T-helper 2 cell treated with Interferon-gamma antibody and Interleukin-4, amounts not matched to agents 100 ng/mL and 5 ng/mL, for 36 hours (primary cell): ENCODE data around the gene IMMP2L. TPM values are rescaled to one million over a fixed set of nuclear protein-coding genes. Genes with fewer than 3 reads are reported as not detected.

Source experiments
- intact Hi-C: fragments of 100-400 bp; cut with micrococcal nuclease; formaldehyde crosslinking; loops from one replicate; pipeline ENCODE4 v1.15.1; 2023
- total RNA-seq: library from RNA; stranded (reverse); gene quantifications from 2 replicates; pipeline ENCODE4 v1.2.3, GENCODE V29; 2022

The IMMP2L gene
- total RNA-seq, 1 donor from 2014 or later, result 8.0 TPM

GRCh38 chr7:110784749-110785148, 777.5 kb downstream of the IMMP2L start:
- intact Hi-C loops, result no loop called here

GRCh38 chr7:110780712-110781111, 781.6 kb downstream of the IMMP2L start:
- intact Hi-C loops, result no loop called here

- intact Hi-C loops, result no loop called here
These were observed 783.0 kb downstream of the IMMP2L start for GRCh38 chr7:110779339-110779738.

GRCh38 chr7:110775046-110775445, 787.2 kb downstream of the IMMP2L start:
- intact Hi-C loops, result no loop called here

- intact Hi-C loops, result no loop called here
These were observed 788.2 kb downstream of the IMMP2L start for GRCh38 chr7:110774071-110774470.

GRCh38 chr7:110772615-110773014, 789.7 kb downstream of the IMMP2L start:
- intact Hi-C loops, result no loop called here

- intact Hi-C loops, result no loop called here
These were observed 790.6 kb downstream of the IMMP2L start for GRCh38 chr7:110771717-110772116.

- intact Hi-C loops, result no loop called here
These were observed 794.7 kb downstream of the IMMP2L start for GRCh38 chr7:110767550-110768110.

GRCh38 chr7:110766864-110767263, 795.4 kb downstream of the IMMP2L start:
- intact Hi-C loops, result no loop called here

GRCh38 chr7:110764852-110765251, 797.4 kb downstream of the IMMP2L start:
- intact Hi-C loops, result no loop called here

- intact Hi-C loops, result no loop called here
These were observed 799.6 kb downstream of the IMMP2L start for GRCh38 chr7:110762546-110763225.

- intact Hi-C loops, result no loop called here
These were observed 802.0 kb downstream of the IMMP2L start for GRCh38 chr7:110760341-110760740.

- intact Hi-C loops, result no loop called here
These were observed 803.2 kb downstream of the IMMP2L start for GRCh38 chr7:110759069-110759468.

GRCh38 chr7:110754649-110755048, 807.6 kb downstream of the IMMP2L start:
- intact Hi-C loops, result no loop called here

- intact Hi-C loops, result no loop called here
These were observed 811.2 kb downstream of the IMMP2L start for GRCh38 chr7:110750931-110751605.

GRCh38 chr7:110733221-110733620, 829.1 kb downstream of the IMMP2L start:
- intact Hi-C loops, result no loop called here

GRCh38 chr7:110724811-110725210, 837.5 kb downstream of the IMMP2L start:
- intact Hi-C loops, result loop anchor here (1.0 kb wide), 1 partner anchor 45 kb away; no protein-coding TSS in a partner anchor

GRCh38 chr7:110721395-110721794, 840.9 kb downstream of the IMMP2L start:
- intact Hi-C loops, result no loop called here

- intact Hi-C loops, result no loop called here
These were observed 841.7 kb downstream of the IMMP2L start for GRCh38 chr7:110720626-110721025.

- intact Hi-C loops, result no loop called here
These were observed 842.6 kb downstream of the IMMP2L start for GRCh38 chr7:110719741-110720140.

GRCh38 chr7:110718503-110719205, 843.6 kb downstream of the IMMP2L start:
- intact Hi-C loops, result no loop called here

GRCh38 chr7:110704225-110704624, 858.1 kb downstream of the IMMP2L start:
- intact Hi-C loops, result no loop called here
